ENCODE data around the gene NME7. TPM values are rescaled to one million over a fixed set of nuclear protein-coding genes. Genes with fewer than 3 reads are reported as not detected.

NME7 gene
- total and polyA plus RNA-seq, 4 donors: 7.8 to 26.5 (median 9.4) TPM

- no peaks in the 10 kb centered on the region for H3K27me3 ChIP-seq (ENCODE audit: control insufficient read depth in 4 of 4, insufficient read depth in 4 of 4, low read length in 3 of 4)
- DNase-seq (ENCODE audit: low spot score): no peak
- no peak overlapping the region for H3K4me3 ChIP-seq (ENCODE audit: low read depth in 1 of 3, low read length in 3 of 3)
- no peak overlapping the region for H3K9ac ChIP-seq (ENCODE audit: low read depth in 1 of 2, low read length in 2 of 2)
- 98% methylated on average over 3 of the region's 3 CpGs for WGBS
- peaks cover 2 to 31% (median 11%) of the 10 kb centered on the region in 4 donors for H3K36me3 ChIP-seq (ENCODE audit: control insufficient read depth in 4 of 4, insufficient read depth in 3 of 4, low read depth in 1 of 4, low read length in 3 of 4)
- peaks cover 0 to under 1% (median 0%) of the 10 kb centered on the region in 4 donors for H3K9me3 ChIP-seq (ENCODE audit: control insufficient read depth in 4 of 4, low read length in 3 of 4)
- H3K27ac ChIP-seq (ENCODE audit: low read depth in 1 of 2, low read length in 2 of 2): no peak overlapping the region
- TF ChIP-seq EGR1 (IDR thresholded peaks at IDR 0.05; ENCODE audit: low read depth in 2 of 2) (no peak), FOXA1 (IDR thresholded peaks at IDR 0.05) (no peak)
- H3K4me1 ChIP-seq (ENCODE audit: control insufficient read depth in 4 of 4, insufficient read depth in 4 of 4, low read length in 3 of 4): no peaks in the 10 kb centered on the region
Measured at GRCh38 chr1:169395955-169396354, 28.4 kb upstream of the NME7 start.

- Histone ChIP-seq H3K27ac (ENCODE audit: low read depth in 1 of 2, low read length in 2 of 2) (no peak overlapping the region), H3K4me3 (ENCODE audit: low read depth in 1 of 3, low read length in 3 of 3) (no peak overlapping the region), H3K9me3 (ENCODE audit: control insufficient read depth in 4 of 4, low read length in 3 of 4) (no peaks in the 10 kb centered on the region), H3K27me3 (ENCODE audit: control insufficient read depth in 4 of 4, insufficient read depth in 4 of 4, low read length in 3 of 4) (no peaks in the 10 kb centered on the region), H3K36me3 (ENCODE audit: control insufficient read depth in 4 of 4, insufficient read depth in 3 of 4, low read depth in 1 of 4, low read length in 3 of 4) (peaks cover 3 to 44% (median 32%) of the 10 kb centered on the region in 4 donors), H3K9ac (ENCODE audit: low read depth in 1 of 2, low read length in 2 of 2) (no peak overlapping the region), H3K4me1 (ENCODE audit: control insufficient read depth in 4 of 4, insufficient read depth in 4 of 4, low read length in 3 of 4) (no peaks in the 10 kb centered on the region)
- 94% methylated on average over 1 of the region's 1 CpG for WGBS
- TF ChIP-seq TAF1 (conservative IDR thresholded peaks at IDR 0.05) (no peak), ATF3 (IDR thresholded peaks at IDR 0.05) (no peak)
- no peak for DNase-seq (ENCODE audit: low spot score)
Measured at GRCh38 chr1:169392406-169392805, 24.8 kb upstream of the NME7 start.

- no peak overlapping the region for H3K4me3 ChIP-seq (ENCODE audit: low read depth in 1 of 3, low read length in 3 of 3)
- no peak for DNase-seq (ENCODE audit: low spot score)
- no peak for TF ChIP-seq HNF4A (conservative IDR thresholded peaks at IDR 0.05)
- TF ChIP-seq NR2F2 (IDR thresholded peaks at IDR 0.05): no peak
- no peak for TF ChIP-seq MAX (IDR thresholded peaks at IDR 0.05)
- no peak for TF ChIP-seq RXRA (IDR thresholded peaks at IDR 0.05)
- no peak for TF ChIP-seq FOXA1 (IDR thresholded peaks at IDR 0.05)
- TF ChIP-seq TAF1 (conservative IDR thresholded peaks at IDR 0.05): no peak
- TF ChIP-seq JUND (IDR thresholded peaks at IDR 0.05): no peak
- no peak for TF ChIP-seq ATF3 (IDR thresholded peaks at IDR 0.05)
- TF ChIP-seq GABPA (IDR thresholded peaks at IDR 0.05 in 1 of 2, conservative IDR thresholded peaks at IDR 0.05 in 1 of 2): no peak
- TF ChIP-seq HNF4G (IDR thresholded peaks at IDR 0.05): no peak
- TF ChIP-seq FOXA2 (IDR thresholded peaks at IDR 0.05): no peak
- TF ChIP-seq ZBTB33 (IDR thresholded peaks at IDR 0.05): no peak
- TF ChIP-seq EGR1 (IDR thresholded peaks at IDR 0.05; ENCODE audit: low read depth in 2 of 2): no peak
- TF ChIP-seq REST (IDR thresholded peaks at IDR 0.05): no peak
- TF ChIP-seq SP1 (IDR thresholded peaks at IDR 0.05): no peak
- TF ChIP-seq RAD21 (IDR thresholded peaks at IDR 0.05): no peak
- TF ChIP-seq YY1 (IDR thresholded peaks at IDR 0.05): no peak
- no peak for TF ChIP-seq CTCF (IDR thresholded peaks at IDR 0.05; ENCODE audit: low read depth, low read length, missing input control)
- H3K27ac ChIP-seq (ENCODE audit: low read depth in 1 of 2, low read length in 2 of 2): no peak overlapping the region
- H3K9ac ChIP-seq (ENCODE audit: low read depth in 1 of 2, low read length in 2 of 2): no peak overlapping the region
- H3K9me3 ChIP-seq (ENCODE audit: control insufficient read depth in 4 of 4, low read length in 3 of 4): no peaks in the 10 kb centered on the region
- peaks cover 3 to 47% (median 35%) of the 10 kb centered on the region in 4 donors for H3K36me3 ChIP-seq (ENCODE audit: control insufficient read depth in 4 of 4, insufficient read depth in 3 of 4, low read depth in 1 of 4, low read length in 3 of 4)
- no peaks in the 10 kb centered on the region for H3K27me3 ChIP-seq (ENCODE audit: control insufficient read depth in 4 of 4, insufficient read depth in 4 of 4, low read length in 3 of 4)
- no peaks in the 10 kb centered on the region for H3K4me1 ChIP-seq (ENCODE audit: control insufficient read depth in 4 of 4, insufficient read depth in 4 of 4, low read length in 3 of 4)
Measured at GRCh38 chr1:169390303-169390702, 22.7 kb upstream of the NME7 start.

All from liver (tissue), 9 donors.